ENCODE measurements around the gene SNRNP48. TPM values are rescaled to one million over a fixed set of nuclear protein-coding genes. Genes with fewer than 3 reads are reported as not detected.

The SNRNP48 gene
- total and polyA plus RNA-seq, 2 of the 4 experiments (the other 2 are of a cell fraction) = 5.2 to 6.2 TPM

DNA sequence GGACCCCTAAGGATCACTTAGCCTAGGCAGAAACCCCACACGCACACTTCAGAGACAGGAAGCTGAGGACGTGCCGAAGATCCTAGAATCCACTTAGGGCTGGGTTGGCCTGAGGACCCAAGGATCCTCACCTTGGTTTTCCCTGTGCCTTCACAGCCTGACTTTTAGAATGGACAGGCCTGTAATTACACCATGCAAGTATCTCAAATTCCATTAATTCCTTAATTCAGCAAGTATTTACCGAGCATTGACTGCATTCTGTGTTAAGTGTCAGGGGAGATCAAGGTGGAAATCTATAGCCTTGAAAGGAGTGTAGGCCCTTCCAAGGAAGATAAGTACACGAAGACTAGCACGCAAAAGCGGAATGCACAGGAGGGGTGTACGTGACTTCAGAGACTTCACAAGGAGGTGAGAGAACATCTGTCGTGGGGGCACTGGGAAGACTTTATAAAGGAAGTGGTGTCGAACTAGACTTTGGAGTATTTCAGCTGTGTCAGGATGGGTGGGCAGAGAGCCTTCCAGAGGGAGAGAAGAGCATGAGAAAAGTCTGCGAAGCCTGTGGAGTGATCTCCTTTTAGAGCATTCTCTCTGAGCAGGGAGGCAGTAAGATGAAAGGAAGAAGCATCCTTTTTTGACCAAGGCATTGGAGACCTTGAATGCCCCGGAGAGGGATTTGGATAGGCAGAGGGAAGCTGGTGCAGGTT is 44.5 kb upstream of the SNRNP48 start:
- H3K4me3 ChIP-seq (ENCODE audit: insufficient read depth, low read depth, low read length) = no peak overlapping the region
- intact Hi-C loops (cut with micrococcal nuclease) (no loop called here), in situ Hi-C loops (cut with MboI; ENCODE audit: low sequenced_read_pairs) (no loop called here), dilution Hi-C loops (cut with HindIII; ENCODE audit: low sequenced_read_pairs, unreplicated experiment) (no loop called here)
- no peak overlapping the region for H2AK9ac ChIP-seq (replicated peaks; ENCODE audit: low read depth, low read length, poor library complexity)
- no peak overlapping the region; the same call in 2 of the 3 replicates for H2BK15ac ChIP-seq (ENCODE audit: low read depth, low read length)
- H3K4ac ChIP-seq (ENCODE audit: low read depth, low read length) = peak overlapping the region; percentile 77
- peak overlapping the region; percentile 51; the same call in 1 of the 2 replicates for H2BK120ac ChIP-seq (ENCODE audit: low read depth, low read length)
- no peak overlapping the region for H3K14ac ChIP-seq (replicated peaks; ENCODE audit: low read depth, low read length)
- H3K36me3 ChIP-seq (ENCODE audit: control insufficient read depth, insufficient read depth, low read length) = no peaks in the 10 kb centered on the region
- BruUV-seq (replicated peaks) = no TSS peak
- ATAC-seq (ENCODE audit: low read depth) (no peak), DNase-seq (no peak)
- H3K27ac ChIP-seq (ENCODE audit: insufficient read depth, low read length) = no peak overlapping the region
- 83% methylated on average over 11 of the region's 12 CpGs; no CpG with 5 or more reads in 1 of the 2 experiments for WGBS, 2 experiments (ENCODE audit: extremely low coverage in 2 of 2, insufficient read length in 1 of 2)
- H4K8ac ChIP-seq (ENCODE audit: low read depth in 2 of 2, low read length in 2 of 2) = peak overlapping the region in 1 of 2 experiments; percentile 45; a peak in 2 of 4 replicates
- TF ChIP-seq NFE2L2 (IDR thresholded peaks at IDR 0.05; ENCODE audit: low read depth, low read length) = no peak
- H3K79me1 ChIP-seq (ENCODE audit: low read depth in 1 of 2, low read length in 2 of 2) = peaks cover 0 to 36% of the 10 kb centered on the region in 2 experiments; a peak in 2 of 4 replicates
- peaks cover 11% of the 10 kb centered on the region for H3K9me1 ChIP-seq (ENCODE audit: insufficient read depth, low read length)
- H4K5ac ChIP-seq (ENCODE audit: low read depth, low read length) = no peak overlapping the region
- H3K23ac ChIP-seq (ENCODE audit: low read depth, low read length) = peak overlapping the region; percentile 23; the same call in 1 of the 2 replicates
- H4K20me1 ChIP-seq (ENCODE audit: insufficient read depth, low read length) = peaks cover 7% of the 10 kb centered on the region; the same call in 1 of the 2 replicates
- H3K18ac ChIP-seq (ENCODE audit: low read depth, low read length) = no peak overlapping the region
- H3K4me2 ChIP-seq (ENCODE audit: low read depth, low read length) = no peak overlapping the region
- H3K56ac ChIP-seq (ENCODE audit: extremely low read depth, insufficient read depth, low read length) = no peak overlapping the region
- H2AFZ ChIP-seq (replicated peaks; ENCODE audit: low read length, poor library complexity) = no peak overlapping the region
- no peak overlapping the region for H2BK20ac ChIP-seq (ENCODE audit: low read depth, low read length)
- H3K9me3 ChIP-seq (ENCODE audit: control insufficient read depth, insufficient read depth, low read length) = no peaks in the 10 kb centered on the region
- H3K4me1 ChIP-seq (ENCODE audit: control insufficient read depth, insufficient read depth, low read length) = peaks cover 6% of the 10 kb centered on the region
- H2AK5ac ChIP-seq (ENCODE audit: low read depth, low read length) = peak overlapping the region; percentile 77
- POLR2A ChIA-PET (ENCODE audit: unreplicated experiment) = no interaction called here
- no peak overlapping the region for H3K9ac ChIP-seq (ENCODE audit: low read depth, low read length)
- H3K27me3 ChIP-seq (ENCODE audit: control insufficient read depth, insufficient read depth, low read length) = peaks cover 11% of the 10 kb centered on the region; the same call in 1 of the 2 replicates
- CTCF ChIA-PET = interaction anchor here (0.7 kb wide), 1 partner anchor 23 kb away, joined by 4 read pairs; no protein-coding TSS in a partner anchor
- no peak overlapping the region; the same call in 1 of the 2 replicates for H4K91ac ChIP-seq (ENCODE audit: insufficient read depth, low read depth, low read length)
- H2BK5ac ChIP-seq (ENCODE audit: low read depth, low read length, poor library complexity, severe bottlenecking) = peak overlapping the region; percentile 63
